Left ventricle myocardium inferior (tissue), 1 donor: ENCODE results near the gene GPATCH11. TPM values are rescaled to one million over a fixed set of nuclear protein-coding genes. Genes with fewer than 3 reads are reported as not detected.
A peak's percentile ranks its signal among the peaks of the same experiment; 100 is the strongest.

Source experiments
- DNase-seq: peaks from one replicate; pipeline ENCODE4 v3.0.0-alpha.2; 2020
- H3K27ac ChIP-seq: fragments of 200-600 bp; replicated peaks from 2 replicates; pipeline ENCODE4 v1.8.0; 2021
- H3K27me3 ChIP-seq: fragments of 200-600 bp; 2 replicates; pipeline ENCODE4 v1.8.0; 2021; ENCODE audit warnings: low read depth
- H3K36me3 ChIP-seq: fragments of 200-600 bp; 2 replicates; pipeline ENCODE4 v1.8.0; 2021
- H3K4me1 ChIP-seq: fragments of 200-600 bp; 2 replicates; pipeline ENCODE4 v1.8.0; 2021
- H3K4me3 ChIP-seq: fragments of 200-600 bp; 2 replicates; pipeline ENCODE4 v1.8.0; 2021; ENCODE audit warnings: mild to moderate bottlenecking, moderate library complexity
- H3K9me3 ChIP-seq: fragments of 200-600 bp; replicated peaks from 2 replicates; pipeline ENCODE4 v1.8.0; 2021
- intact Hi-C: fragments of 100-400 bp; cut with micrococcal nuclease; formaldehyde crosslinking; loops from one replicate; pipeline ENCODE4 v1.11.0; 2022
- total RNA-seq: library from RNA; stranded (reverse); fragmentation: NEBNext Ultra II Directional; extraction: Animal tissue kit (Norgen Biotek cat#: 25700); gene quantifications from one replicate; pipeline ENCODE4 v1.2.1, GENCODE V29; 2021
- TF ChIP-seq, protein P1 (sequence below): fragments of 200-600 bp; IDR thresholded peaks from 2 replicates; pipeline ENCODE4 v1.8.0; 2021; ENCODE audit warnings: antibody characterized with exemption, mild to moderate bottlenecking, borderline replicate concordance
- donor health status: DM: no; HTN: yes; CAD: no; lungs with severe emphysema.

The GPATCH11 gene
- total RNA-seq, 1 donor from 2014 or later = 6.3 TPM

DNA sequence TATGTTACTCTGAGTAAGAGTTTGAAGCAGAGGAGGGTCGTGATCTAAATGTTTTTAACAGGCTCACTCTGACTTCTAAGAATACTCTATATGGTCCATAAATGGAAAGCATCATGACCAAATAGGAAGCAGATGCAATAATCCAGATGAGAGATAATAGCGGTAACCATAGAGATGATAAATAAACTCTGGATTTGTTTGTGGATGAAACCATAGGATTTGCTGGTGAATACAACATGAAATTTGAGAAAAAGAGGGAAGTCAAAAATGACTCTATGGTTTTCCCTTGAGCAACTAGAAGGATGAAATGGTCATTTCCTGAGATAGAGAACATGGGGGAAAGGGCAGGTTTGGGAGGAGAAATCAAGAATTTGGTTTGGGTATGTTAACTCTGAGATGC, 4.1 kb upstream of the GPATCH11 start:
- Histone ChIP-seq H3K9me3 (no peaks in the 10 kb centered on the region), H3K27me3 (no peaks in the 10 kb centered on the region), H3K36me3 (peaks cover 54% of the 10 kb centered on the region), H3K4me1 (peaks cover 55% of the 10 kb centered on the region), H3K27ac (peak overlapping the region; percentile 32), H3K4me3 (no peak overlapping the region)
- TF ChIP-seq, protein P1, sequence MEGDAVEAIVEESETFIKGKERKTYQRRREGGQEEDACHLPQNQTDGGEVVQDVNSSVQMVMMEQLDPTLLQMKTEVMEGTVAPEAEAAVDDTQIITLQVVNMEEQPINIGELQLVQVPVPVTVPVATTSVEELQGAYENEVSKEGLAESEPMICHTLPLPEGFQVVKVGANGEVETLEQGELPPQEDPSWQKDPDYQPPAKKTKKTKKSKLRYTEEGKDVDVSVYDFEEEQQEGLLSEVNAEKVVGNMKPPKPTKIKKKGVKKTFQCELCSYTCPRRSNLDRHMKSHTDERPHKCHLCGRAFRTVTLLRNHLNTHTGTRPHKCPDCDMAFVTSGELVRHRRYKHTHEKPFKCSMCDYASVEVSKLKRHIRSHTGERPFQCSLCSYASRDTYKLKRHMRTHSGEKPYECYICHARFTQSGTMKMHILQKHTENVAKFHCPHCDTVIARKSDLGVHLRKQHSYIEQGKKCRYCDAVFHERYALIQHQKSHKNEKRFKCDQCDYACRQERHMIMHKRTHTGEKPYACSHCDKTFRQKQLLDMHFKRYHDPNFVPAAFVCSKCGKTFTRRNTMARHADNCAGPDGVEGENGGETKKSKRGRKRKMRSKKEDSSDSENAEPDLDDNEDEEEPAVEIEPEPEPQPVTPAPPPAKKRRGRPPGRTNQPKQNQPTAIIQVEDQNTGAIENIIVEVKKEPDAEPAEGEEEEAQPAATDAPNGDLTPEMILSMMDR = no peak
- no peak for DNase-seq
- intact Hi-C loops = no loop called here

- peak overlapping the region; percentile 32 for H3K27ac ChIP-seq
- H3K4me1 ChIP-seq = peaks cover 58% of the 10 kb centered on the region
- no peak overlapping the region for H3K4me3 ChIP-seq
- H3K36me3 ChIP-seq = peaks cover 50% of the 10 kb centered on the region
- intact Hi-C loops = no loop called here
- H3K27me3 ChIP-seq = no peaks in the 10 kb centered on the region
- TF ChIP-seq, protein P1 = no peak
- no peaks in the 10 kb centered on the region for H3K9me3 ChIP-seq
- DNase-seq = no peak
Measured at GRCh38 chr2:37080689-37081088, 3.6 kb upstream of the GPATCH11 start.

GRCh38 chr2:37084797-37085196, 479 bp downstream of the GPATCH11 start:
- TF ChIP-seq, protein P1 = no peak
- Histone ChIP-seq H3K36me3 (peaks cover 30% of the 10 kb centered on the region), H3K4me1 (peaks cover 54% of the 10 kb centered on the region), H3K9me3 (no peaks in the 10 kb centered on the region), H3K27ac (peak overlapping the region; percentile 90), H3K27me3 (no peaks in the 10 kb centered on the region), H3K4me3 (peak overlapping the region; percentile 94)
- no peak for DNase-seq
- intact Hi-C loops = no loop called here

DNA sequence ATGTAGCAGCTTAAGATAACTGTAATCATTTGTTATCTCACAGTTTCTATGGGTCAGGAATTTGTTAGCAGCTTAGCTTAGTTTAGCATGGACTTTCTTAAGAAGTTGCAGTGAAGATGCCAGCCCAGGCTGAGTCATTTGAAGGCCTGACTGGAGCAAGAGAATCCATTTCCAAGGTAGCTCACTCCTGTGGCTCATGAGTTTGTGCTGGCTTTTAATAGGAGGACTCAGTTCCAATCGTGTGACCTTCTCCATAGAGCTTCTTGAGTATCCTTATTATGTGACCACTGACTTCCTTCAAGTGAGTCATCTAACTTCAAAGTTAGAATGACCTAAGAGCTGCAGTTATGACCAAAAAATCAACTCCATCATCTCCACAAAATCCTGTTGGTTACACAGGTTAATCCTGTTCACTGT, 1.4 kb downstream of the GPATCH11 start:
- Histone ChIP-seq H3K27ac (no peak overlapping the region), H3K4me1 (peaks cover 44% of the 10 kb centered on the region), H3K27me3 (no peaks in the 10 kb centered on the region), H3K36me3 (peaks cover 33% of the 10 kb centered on the region), H3K9me3 (no peaks in the 10 kb centered on the region), H3K4me3 (no peak overlapping the region)
- intact Hi-C loops = no loop called here
- DNase-seq = no peak
- TF ChIP-seq, protein P1 = no peak

DNA sequence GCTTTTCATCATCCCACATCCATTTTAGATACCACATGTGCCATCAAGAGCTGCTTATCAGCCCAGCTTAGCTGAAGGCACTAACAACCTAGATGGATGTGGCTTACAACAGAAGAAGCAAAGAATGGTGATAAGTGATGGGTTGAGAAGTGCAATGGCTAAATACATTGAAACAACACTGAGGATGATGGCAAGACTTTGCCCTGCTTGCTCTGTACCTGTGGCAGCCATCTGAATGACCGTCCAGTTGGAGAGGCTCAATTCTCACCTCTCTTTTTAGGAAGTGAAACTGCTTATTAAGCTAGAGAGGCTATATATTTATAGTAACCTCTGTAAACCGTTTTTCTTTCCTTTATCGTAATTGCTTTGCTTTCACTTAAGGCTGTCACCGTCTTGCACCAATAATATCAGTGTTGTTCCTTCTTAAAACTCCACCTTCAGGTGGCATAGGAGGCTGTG, 5.7 kb downstream of the GPATCH11 start:
- Histone ChIP-seq H3K4me3 (no peak overlapping the region), H3K36me3 (peaks cover 64% of the 10 kb centered on the region), H3K4me1 (peaks cover 6% of the 10 kb centered on the region), H3K27ac (no peak overlapping the region), H3K27me3 (no peaks in the 10 kb centered on the region), H3K9me3 (no peaks in the 10 kb centered on the region)
- TF ChIP-seq, protein P1 = no peak
- intact Hi-C loops = no loop called here
- DNase-seq = no peak
